Spleen (tissue), 7 donors: ENCODE results near the gene WDFY2.

Source experiments
- POLR2AphosphoS5 ChIP-seq, 3 donors: sonication (generic); formaldehyde crosslinking; IDR thresholded peaks; one replicate each; pipeline ENCODE4 v1.5.1; 2017; ENCODE audit warnings: antibody characterized with exemption in 3 of 3
- TF ChIP-seq, protein P1 (sequence below), 11 experiments: fragments of 200-600 bp in 7 of 11; fragments of 450-650 bp in 4 of 11; sonication (generic) in 4 of 11; IDR thresholded peaks in 8 of 11; conservative IDR thresholded peaks in 3 of 11; 1 replicate in 7 of 11; 2 replicates in 4 of 11; pipeline versions ENCODE4 v1.4.0 to v1.8.0; 2016 to 2021; ENCODE audit warnings: antibody characterized with exemption in 11 of 11, inconsistent platforms in 4 of 11, mild to moderate bottlenecking in 1 of 11
- donor health status: DM: no; HTN: no; CAD: no; lungs with moderate emphysema.
- donor health status: DM: no; HTN: no; CAD: no.
- donor health status: DM: no; HTN: no; CAD: no.

DNA sequence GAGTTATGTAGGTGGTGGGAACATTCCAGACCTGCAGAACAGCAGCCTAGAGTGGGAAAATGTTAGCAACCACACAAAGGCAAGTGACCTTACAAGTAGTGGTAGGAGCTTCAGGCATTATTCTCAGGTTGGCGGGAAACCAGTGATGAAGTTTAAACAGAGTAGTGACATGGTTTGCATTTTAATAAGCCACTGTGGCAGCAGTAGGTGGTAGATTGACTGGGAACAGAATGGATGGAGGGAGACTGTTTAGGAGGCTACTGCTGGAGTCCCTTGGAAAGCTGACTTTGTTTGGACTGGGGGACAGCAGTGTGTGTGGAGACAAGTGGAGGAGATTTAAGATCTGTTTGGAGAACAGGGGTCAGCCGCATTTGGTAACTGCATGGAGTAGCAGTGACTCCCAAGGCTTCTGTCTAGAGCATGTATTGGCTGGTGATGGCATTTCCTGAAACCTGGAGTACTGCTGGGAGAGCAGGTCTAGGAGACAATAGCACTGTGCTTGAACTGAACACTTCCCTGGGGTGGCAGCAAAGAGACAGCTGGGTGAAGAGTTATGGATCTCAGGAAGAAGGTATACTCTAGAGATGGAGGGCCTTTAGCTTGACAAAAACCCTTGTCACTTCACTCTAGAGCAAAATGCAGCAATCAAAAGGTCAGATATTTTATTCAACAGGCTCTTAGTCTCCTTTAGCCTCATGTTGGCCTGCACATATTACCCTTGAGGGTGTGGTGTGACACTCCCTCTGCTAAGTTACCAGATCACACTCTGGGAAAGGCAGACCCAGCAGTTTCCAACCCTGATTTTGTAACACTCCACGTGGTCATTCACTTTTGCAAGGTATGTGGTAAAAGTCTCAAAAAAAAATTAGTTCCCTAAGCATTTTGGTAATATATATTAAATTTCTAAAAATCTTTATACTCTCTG is 149.4 kb downstream of the WDFY2 start:
- TF ChIP-seq, protein P1, sequence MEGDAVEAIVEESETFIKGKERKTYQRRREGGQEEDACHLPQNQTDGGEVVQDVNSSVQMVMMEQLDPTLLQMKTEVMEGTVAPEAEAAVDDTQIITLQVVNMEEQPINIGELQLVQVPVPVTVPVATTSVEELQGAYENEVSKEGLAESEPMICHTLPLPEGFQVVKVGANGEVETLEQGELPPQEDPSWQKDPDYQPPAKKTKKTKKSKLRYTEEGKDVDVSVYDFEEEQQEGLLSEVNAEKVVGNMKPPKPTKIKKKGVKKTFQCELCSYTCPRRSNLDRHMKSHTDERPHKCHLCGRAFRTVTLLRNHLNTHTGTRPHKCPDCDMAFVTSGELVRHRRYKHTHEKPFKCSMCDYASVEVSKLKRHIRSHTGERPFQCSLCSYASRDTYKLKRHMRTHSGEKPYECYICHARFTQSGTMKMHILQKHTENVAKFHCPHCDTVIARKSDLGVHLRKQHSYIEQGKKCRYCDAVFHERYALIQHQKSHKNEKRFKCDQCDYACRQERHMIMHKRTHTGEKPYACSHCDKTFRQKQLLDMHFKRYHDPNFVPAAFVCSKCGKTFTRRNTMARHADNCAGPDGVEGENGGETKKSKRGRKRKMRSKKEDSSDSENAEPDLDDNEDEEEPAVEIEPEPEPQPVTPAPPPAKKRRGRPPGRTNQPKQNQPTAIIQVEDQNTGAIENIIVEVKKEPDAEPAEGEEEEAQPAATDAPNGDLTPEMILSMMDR (IDR thresholded peaks at IDR 0.05 in 8 of 11, conservative IDR thresholded peaks at IDR 0.05 in 3 of 11): no peak
- no peak for TF ChIP-seq POLR2AphosphoS5 (IDR thresholded peaks at IDR 0.05)
